ENCODE measurements around the gene CPLANE2.

CPLANE2 gene

DNA sequence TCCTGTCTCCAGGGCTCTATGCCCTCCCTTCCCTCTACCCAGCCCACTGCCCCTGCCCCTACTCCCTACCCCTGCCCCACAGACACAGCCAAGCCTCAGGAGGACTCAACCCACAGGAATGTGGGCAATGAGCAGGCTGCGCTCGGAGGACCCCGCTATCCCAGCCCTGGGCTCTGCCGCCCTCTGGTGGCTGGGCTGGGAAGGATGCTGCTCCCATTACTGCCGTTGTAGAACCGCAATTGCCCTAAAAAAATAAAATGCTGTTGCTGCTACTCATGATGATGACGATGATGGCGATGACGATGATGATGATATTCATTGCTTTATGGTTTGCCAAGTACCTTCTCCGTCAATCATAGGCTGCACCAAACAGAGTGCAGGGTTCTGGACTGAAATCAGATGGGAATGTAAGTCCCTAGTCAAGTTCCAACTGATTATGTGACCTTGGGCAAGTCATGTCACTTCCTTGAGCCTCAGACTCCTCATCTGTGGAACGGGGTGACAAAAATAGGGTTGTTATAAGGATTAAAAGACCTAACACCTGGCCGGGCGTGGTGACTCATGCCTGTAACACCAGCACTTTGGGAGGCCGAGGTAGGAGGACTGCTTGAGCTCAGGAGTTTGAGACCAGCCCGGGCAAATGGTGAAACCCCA is 49.1 kb downstream of the CPLANE2 start:
- DNase-seq (ENCODE audit: low read depth), result peak; percentile 67

DNA sequence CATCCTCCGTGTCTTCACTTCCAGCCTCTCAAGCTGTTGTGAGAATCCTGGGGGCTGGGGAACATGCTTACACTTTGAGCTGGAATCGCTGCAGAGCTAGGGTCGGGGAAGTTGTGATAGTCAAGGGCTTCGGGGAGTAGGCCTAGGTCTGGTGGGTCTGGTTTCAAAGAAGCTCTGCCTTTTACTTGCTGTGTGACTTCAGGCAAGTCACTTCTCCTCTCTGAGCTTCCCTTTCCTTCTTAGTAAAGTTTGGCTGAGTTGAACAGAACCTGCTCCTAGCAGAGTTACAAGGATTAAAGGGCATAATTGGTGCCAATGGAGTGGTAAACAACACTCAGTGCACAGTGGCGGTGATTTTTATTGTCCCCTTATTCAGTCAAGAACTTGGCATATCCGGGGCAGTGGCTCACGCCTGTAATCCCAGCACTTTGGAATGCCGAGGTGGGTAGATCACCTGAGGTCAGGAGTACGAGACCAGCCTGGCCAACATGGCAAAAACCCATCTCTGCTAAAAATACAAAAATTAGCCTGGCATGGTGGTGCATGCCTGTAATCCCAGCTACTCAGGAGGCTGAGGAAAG is 50.2 kb downstream of the CPLANE2 start:
- DNase-seq (ENCODE audit: low read depth), result no peak

DNA sequence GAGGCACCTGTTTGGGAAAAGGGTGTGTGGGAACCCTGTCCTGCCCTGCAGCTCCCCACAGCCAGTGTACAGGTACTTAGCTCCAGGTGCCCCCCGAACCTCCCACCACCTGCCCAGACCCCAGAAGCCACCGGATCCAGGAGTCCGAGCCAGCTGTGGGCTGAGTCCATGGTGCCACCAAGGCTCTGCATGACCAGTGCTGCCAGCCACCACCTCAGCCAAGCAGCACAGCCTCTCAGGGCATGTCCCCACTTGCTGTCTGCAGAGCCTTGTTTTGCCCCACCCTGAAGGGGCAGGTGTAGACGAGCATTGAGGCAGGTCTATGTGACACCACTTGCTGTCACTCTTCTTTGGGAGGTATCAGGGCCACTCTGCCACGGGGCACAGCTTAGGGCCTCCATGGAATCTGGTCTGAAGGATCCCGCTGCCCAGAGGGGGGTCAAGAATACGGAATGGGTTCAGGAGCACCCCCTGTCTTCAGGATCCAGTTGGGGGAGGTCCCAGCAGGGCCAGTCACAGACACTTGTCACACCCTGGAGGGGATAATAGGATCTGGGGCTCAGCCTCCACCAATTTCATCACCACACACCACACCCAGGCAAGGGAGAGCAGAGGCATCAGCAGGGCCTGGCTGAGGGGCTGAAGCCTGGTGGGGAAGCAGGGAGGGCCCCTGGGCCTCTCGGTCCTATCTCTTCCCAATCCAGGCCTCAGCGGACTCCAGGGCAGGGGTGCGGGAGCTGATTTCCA is 52.3 kb downstream of the CPLANE2 start:
- DNase-seq (ENCODE audit: low read depth), result no peak

DNA sequence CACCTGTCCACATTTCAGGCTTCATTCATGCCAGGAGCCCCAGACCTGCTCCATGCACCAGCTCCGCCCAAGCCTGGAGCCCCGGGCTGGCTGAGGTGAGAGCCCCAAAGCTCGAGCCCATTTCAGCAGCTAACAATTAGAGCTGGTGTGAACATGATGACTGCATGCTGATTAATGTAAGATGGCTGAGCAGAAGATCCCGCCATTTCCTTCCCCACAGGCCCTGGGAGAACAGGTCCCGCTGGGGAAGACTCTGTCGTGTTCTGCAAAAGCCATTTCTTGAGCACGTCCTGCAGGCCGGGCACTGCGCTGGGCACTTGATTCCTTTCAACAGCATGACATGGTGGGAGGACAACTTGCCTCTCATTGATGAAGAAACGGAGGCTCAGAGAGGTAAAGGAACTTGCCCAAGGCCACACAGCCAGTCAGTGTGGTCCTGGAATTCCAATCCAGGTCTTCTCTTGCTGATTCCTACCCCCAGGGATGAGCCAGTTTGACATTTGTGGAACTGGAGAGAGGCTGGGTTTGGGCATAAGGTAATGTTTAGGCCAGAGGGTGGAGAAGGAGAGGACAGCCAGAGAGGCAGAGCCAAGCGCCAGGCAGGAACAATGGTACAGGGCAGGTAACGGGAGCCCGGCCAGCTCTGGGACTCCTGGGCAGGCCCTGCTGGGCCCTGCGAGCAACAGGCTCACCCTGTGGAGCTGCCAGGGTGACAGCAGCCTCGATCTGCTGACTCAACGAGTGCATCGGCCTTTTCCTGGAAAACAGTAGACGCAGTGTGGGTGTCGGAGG is 53.0 kb downstream of the CPLANE2 start:
- no peak for DNase-seq (ENCODE audit: low read depth)

DNA sequence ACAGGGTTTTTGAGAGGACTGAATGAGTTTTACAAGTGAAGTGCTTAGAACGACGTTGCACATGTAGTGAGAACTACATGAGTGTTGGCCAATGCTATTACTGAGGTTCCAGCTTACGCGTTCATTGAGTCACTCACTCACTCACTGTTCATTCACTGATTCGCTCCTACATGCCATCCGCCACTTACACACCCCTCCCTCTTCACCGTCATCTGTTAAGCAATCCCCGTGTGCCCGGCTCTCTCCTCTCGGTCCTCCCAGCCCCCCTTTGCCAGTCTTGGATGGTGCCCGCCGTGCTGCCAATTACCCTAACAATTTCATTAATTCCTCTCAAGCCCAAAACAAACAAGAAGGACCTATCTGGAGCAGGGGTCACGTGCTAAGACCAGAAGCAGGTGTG is 53.8 kb downstream of the CPLANE2 start:
- DNase-seq (ENCODE audit: low read depth), result no peak

DNA sequence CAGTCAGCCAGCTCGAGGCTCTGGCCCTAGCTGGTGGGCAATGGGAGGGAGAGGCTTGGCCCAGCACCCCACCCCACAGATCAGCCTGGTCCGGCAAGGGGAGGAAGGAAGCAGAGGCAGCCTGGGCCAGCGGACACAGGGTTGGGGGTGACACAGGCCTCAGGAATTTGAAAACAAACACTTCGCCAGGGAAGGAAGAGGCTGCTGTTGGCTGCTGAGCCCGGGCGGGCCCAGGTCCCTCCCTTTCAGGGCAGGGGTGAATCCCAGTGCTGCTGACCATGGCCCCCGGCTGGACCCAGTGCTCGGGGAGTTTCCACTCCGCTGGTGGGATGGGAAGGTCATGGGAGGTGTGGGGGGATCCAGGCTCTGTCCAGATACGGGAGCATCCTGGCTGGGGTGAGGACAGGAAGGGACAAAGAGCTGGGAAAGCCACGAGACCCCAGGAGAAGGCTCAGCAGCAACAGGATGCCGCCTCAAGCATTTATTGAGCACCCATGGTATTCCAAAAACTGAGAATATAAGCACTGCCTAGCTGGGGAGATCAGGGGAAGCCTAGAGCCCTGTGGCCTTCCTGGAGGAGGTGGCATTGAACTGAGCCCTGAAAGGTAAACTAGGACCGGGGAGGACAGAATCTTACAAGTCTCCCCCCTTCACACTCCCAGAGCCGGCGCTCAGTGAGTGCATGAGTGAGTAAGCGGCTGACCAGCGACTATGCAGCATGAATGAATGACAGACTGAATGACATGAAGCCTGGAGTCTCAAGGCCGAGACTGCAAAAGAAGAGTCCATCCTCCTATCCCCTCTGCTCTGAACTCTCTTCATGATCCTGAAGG is 54.9 kb downstream of the CPLANE2 start:
- DNase-seq (ENCODE audit: low read depth), result no peak

Data from T follicular helper cell (primary cell).